CD1c-positive myeloid dendritic cell (primary cell): ENCODE measurements around the gene CDH13.

ENCODE experiments used
- DNase-seq: peaks from one replicate; pipeline ENCODE4 v3.0.0-alpha.2; 2016; ENCODE audit errors: extremely low spot score

The CDH13 gene

GRCh38 chr16:82841108-82841507 is 214.3 kb downstream of the CDH13 start:
- DNase-seq = no peak

- no peak for DNase-seq
Measured at GRCh38 chr16:82843606-82844271, 217.0 kb downstream of the CDH13 start.

GRCh38 chr16:82845116-82845515 is 218.3 kb downstream of the CDH13 start:
- DNase-seq = no peak

GRCh38 chr16:82846806-82847205 is 220.0 kb downstream of the CDH13 start:
- DNase-seq = no peak

GRCh38 chr16:82848013-82848412 is 221.2 kb downstream of the CDH13 start:
- DNase-seq = no peak

- DNase-seq = no peak
Measured at GRCh38 chr16:82852388-82853008, 225.7 kb downstream of the CDH13 start.

- DNase-seq = no peak
Measured at GRCh38 chr16:82855471-82855870, 228.7 kb downstream of the CDH13 start.

GRCh38 chr16:82857693-82858365 is 231.1 kb downstream of the CDH13 start:
- no peak for DNase-seq

- DNase-seq = no peak
Measured at GRCh38 chr16:82859662-82860061, 232.9 kb downstream of the CDH13 start.

- DNase-seq = no peak
Measured at GRCh38 chr16:82860071-82860470, 233.3 kb downstream of the CDH13 start.

GRCh38 chr16:82862057-82862456 is 235.3 kb downstream of the CDH13 start:
- DNase-seq = no peak

GRCh38 chr16:82864332-82865040 is 237.7 kb downstream of the CDH13 start:
- DNase-seq = no peak

- no peak for DNase-seq
Measured at GRCh38 chr16:82865412-82865811, 238.6 kb downstream of the CDH13 start.

- no peak for DNase-seq
Measured at GRCh38 chr16:82867485-82867884, 240.7 kb downstream of the CDH13 start.

GRCh38 chr16:82874271-82874670 is 247.5 kb downstream of the CDH13 start:
- DNase-seq = no peak

GRCh38 chr16:82874672-82875071 is 247.9 kb downstream of the CDH13 start:
- DNase-seq = no peak

- DNase-seq = no peak
Measured at GRCh38 chr16:82876951-82877350, 250.2 kb downstream of the CDH13 start.

GRCh38 chr16:82878466-82878865 is 251.7 kb downstream of the CDH13 start:
- DNase-seq = no peak

GRCh38 chr16:82880346-82880745 is 253.6 kb downstream of the CDH13 start:
- DNase-seq = no peak

- DNase-seq = no peak
Measured at GRCh38 chr16:82881516-82881915, 254.7 kb downstream of the CDH13 start.

GRCh38 chr16:82882226-82882625 is 255.5 kb downstream of the CDH13 start:
- no peak for DNase-seq

- DNase-seq = no peak
Measured at GRCh38 chr16:82882982-82883835, 256.4 kb downstream of the CDH13 start.
